Esophagus squamous epithelium (tissue), 5 donors: ENCODE results near the gene GPA33. TPM values are rescaled to one million over a fixed set of nuclear protein-coding genes. Genes with fewer than 3 reads are reported as not detected.

ENCODE experiments used
- DNase-seq: peaks from one replicate; lab custom pipeline; 2025; lab: John Stamatoyannopoulos, UW
- H3K27ac ChIP-seq, 4 donors: fragments of 200-600 bp; sonication (generic); one replicate each; pipeline ENCODE4 v1.5.1; 2016 to 2019; ENCODE audit warnings: mild to moderate bottlenecking in 1 of 4
- H3K27me3 ChIP-seq, 4 donors: fragments of 200-600 bp; sonication (generic); 1 replicate in 3 of 4; 2 replicates in 1 of 4; pipeline versions ENCODE4 v1.5.1 to v1.6.0; 2017 to 2021; ENCODE audit warnings: antibody characterized with exemption in 1 of 4
- H3K36me3 ChIP-seq, 3 donors: fragments of 200-600 bp; sonication (generic); one replicate each; pipeline ENCODE4 v1.5.1; 2016 to 2019
- H3K4me1 ChIP-seq, 3 donors: fragments of 200-600 bp; sonication (generic); one replicate each; pipeline ENCODE4 v1.5.1; 2017 to 2019
- H3K4me3 ChIP-seq, 4 donors: fragments of 200-600 bp; sonication (generic); 1 replicate in 3 of 4; 2 replicates in 1 of 4; pipeline ENCODE4 v1.5.1; 2016 to 2019; ENCODE audit warnings: mild to moderate bottlenecking in 2 of 4, moderate library complexity in 1 of 4
- H3K9me3 ChIP-seq, 3 donors: fragments of 200-600 bp; sonication (generic); one replicate each; pipeline ENCODE4 v1.5.1; 2016 to 2019
- POLR2A ChIP-seq, 4 donors: fragments of 450-650 bp; IDR thresholded peaks; one replicate each; pipeline ENCODE4 v1.6.1; 2017; ENCODE audit warnings: antibody characterized with exemption in 4 of 4, mild to moderate bottlenecking in 4 of 4, moderate library complexity in 3 of 4
- WGBS, 2 donors: methylation state at CpG; one replicate each; pipeline ENCODE4 v1.1.5; 2018; 5-methylcytosine and 5-hydroxymethylcytosine counted together
- intact Hi-C: fragments of 100-400 bp; cut with DNase I; formaldehyde crosslinking; loops from one replicate; pipeline ENCODE4 v1.15.0; 2022
- total RNA-seq, 4 donors: library from RNA; depleted of rRNA; stranded (reverse); fragments of >200 nt; gene quantifications; one replicate each; pipeline ENCODE4 v1.1.0, GENCODE V29; 2016
- TF ChIP-seq, protein P1 (sequence below), 6 experiments: fragments of 450-650 bp in 4 of 6; fragments of 200-600 bp in 2 of 6; sonication (generic) in 2 of 6; IDR thresholded peaks; one replicate each; pipeline ENCODE4 v1.5.1; 2016 to 2019; ENCODE audit warnings: antibody characterized with exemption in 6 of 6, mild to moderate bottlenecking in 4 of 6, moderate library complexity in 4 of 6
- donor health status: DM: yes; HTN: yes; CAD: no.

Gene GPA33
- total RNA-seq, 4 donors from 2014 or later, result not detected

DNA sequence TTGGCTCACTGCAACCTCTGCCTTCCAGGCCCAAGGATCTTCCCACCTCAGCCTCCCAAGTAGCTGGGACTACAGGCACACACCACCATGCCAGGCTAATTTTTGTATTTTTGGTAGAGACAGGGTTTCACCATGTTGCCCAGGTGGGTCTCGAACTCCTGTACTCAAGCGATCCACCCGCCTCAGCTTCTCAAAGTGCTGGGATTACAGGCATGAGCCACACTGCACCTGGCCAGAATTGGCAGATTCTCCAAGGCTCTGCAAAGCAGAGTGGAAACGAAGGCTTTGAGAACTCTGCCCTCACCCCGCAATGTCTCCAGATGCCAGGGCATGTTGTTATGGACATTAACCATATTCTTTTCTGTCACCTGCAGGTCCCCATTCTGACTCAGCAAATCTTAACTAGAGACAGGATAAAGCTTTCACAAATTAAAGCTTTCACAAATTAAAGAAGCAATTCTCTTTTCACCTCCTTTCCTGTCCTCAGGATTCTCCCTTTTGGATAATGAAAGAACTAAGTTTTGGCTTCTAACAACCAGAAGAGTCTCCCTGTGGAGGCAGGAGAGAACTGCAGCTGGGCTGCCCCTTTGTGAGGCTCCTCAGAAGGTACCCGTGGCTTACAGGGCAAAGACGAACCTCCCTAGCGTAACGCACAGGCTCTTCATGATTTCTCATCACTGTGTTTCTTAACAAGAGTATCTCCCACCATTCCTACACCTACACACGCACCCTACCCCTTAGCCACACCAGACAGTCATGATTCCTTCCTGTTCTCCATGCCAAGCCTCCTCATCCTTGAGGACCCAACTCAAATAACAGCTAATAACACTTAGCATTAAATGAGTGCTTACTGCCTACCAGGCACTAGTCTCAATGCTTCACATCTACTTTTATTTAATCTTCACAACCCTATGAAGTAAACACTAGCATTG, 29.8 kb downstream of the GPA33 start:
- intact Hi-C loops, result loop anchor here (10.0 kb wide), 3 partner anchors 154 to 474 kb away; no protein-coding TSS in a partner anchor
- DNase-seq, result no peak
- Histone ChIP-seq H3K27ac (no peak overlapping the region), H3K9me3 (no peaks in the 10 kb centered on the region), H3K4me1 (peaks cover 8 to 9% (median 9%) of the 10 kb centered on the region in 3 donors), H3K36me3 (no peaks in the 10 kb centered on the region), H3K27me3 (peaks cover 0 to 19% (median 0%) of the 10 kb centered on the region in 4 donors), H3K4me3 (no peak overlapping the region)
- 58 to 74% methylated on average over 9 of the region's 10 CpGs for WGBS, 2 donors
- TF ChIP-seq, protein P1, sequence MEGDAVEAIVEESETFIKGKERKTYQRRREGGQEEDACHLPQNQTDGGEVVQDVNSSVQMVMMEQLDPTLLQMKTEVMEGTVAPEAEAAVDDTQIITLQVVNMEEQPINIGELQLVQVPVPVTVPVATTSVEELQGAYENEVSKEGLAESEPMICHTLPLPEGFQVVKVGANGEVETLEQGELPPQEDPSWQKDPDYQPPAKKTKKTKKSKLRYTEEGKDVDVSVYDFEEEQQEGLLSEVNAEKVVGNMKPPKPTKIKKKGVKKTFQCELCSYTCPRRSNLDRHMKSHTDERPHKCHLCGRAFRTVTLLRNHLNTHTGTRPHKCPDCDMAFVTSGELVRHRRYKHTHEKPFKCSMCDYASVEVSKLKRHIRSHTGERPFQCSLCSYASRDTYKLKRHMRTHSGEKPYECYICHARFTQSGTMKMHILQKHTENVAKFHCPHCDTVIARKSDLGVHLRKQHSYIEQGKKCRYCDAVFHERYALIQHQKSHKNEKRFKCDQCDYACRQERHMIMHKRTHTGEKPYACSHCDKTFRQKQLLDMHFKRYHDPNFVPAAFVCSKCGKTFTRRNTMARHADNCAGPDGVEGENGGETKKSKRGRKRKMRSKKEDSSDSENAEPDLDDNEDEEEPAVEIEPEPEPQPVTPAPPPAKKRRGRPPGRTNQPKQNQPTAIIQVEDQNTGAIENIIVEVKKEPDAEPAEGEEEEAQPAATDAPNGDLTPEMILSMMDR (IDR thresholded peaks at IDR 0.05), result peak in 1 of 6 experiments; percentile 28
- no peak for TF ChIP-seq POLR2A (IDR thresholded peaks at IDR 0.05)

DNA sequence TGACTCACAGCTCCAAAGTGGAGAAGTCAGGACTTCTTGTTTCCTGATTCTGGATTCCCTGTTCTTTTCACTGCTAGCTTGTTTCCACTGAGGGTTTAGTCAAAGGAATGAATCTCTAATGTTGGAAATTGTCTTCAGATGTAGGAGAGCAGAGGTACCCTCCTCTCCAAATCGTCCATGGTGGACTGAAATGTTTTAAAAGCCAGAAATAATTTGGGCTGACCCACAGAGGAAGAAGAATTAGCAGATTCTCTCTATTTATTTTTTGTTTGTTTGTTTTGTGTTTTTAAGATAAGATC, 30.4 kb downstream of the GPA33 start:
- no peak for DNase-seq
- TF ChIP-seq, protein P1 (IDR thresholded peaks at IDR 0.05), result no peak
- TF ChIP-seq POLR2A (IDR thresholded peaks at IDR 0.05), result no peak
- Histone ChIP-seq H3K9me3 (no peaks in the 10 kb centered on the region), H3K4me3 (no peak overlapping the region), H3K4me1 (peaks cover 8 to 9% (median 9%) of the 10 kb centered on the region in 3 donors), H3K27ac (no peak overlapping the region), H3K36me3 (no peaks in the 10 kb centered on the region), H3K27me3 (peaks cover 0 to 24% (median 0%) of the 10 kb centered on the region in 4 donors)
- intact Hi-C loops, result loop anchor here (5.0 to 10.0 kb wide), 4 partner anchors 152 to 475 kb away; no protein-coding TSS in a partner anchor
- WGBS, 2 donors, result 30 to 39% methylated on average over 1 of the region's 1 CpG

DNA sequence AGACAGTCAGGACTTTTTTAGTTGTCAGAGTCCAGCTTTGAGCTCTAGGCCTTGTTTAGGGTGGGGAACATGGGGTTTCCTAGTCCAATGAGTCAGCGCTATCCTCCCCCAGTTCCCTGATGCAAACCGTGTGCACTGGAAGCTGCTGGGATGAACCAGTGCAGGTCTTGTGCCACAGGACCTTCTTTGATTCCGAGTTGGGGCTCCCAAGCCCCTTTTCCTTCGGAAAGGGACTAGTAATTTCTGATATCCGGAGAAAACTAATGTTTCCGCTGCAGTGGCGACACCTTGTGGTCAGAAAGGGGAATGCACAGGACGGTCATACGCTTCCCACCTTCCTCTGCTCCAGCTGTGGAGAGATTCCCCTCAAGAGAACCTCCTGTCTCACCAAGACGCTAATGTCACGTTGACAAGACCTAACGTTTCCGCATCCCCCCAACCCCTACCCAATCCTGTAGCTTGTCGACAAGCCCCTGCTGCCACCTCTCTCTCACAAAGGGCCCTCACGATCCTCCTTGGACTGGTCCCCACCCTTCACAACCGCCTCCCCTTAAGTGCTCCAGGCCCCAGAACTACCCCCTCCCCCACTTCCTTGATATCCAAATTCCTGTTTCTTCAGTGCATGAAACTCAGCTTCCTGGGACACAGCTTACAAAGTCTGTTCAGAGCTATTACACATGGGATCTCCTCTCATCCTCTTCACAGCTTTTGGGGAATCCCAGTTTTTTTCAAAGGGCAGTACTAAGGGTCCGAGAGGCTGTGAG, 30.9 kb downstream of the GPA33 start:
- intact Hi-C loops, result loop anchor here (5.0 kb wide), 1 partner anchor 152 kb away; no protein-coding TSS in a partner anchor
- 9 to 12% methylated on average over 15 of the region's 17 CpGs for whole genome bisulfite sequencing, 2 donors
- peak overlapping the region in 1 of 4 donors; percentile 28 for H3K4me3 ChIP-seq

DNA sequence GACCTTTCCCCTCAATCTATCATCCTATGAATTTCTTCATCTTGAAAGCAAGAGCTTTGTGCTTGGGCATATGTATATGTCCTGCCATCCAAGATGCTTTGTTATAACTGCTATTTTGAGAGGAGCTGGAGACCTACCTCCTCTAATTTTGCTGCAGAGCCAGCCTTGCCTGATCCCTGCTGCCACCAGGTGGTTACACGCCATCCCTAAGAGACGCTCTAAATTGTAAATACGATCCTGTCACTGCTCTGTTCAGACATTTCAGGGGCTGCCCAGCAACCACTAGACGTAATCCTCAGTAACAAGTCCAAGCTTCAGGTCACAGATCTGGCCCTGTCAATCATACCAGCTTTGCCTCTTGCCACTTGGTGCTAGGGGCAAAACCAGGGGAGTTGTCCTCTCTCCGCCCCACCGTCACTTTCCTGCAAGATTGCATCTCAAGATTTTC, 32.9 kb downstream of the GPA33 start:
- Histone ChIP-seq H3K27ac (no peak overlapping the region), H3K4me3 (no peak overlapping the region), H3K36me3 (no peaks in the 10 kb centered on the region), H3K27me3 (peaks cover 0 to 27% (median 0%) of the 10 kb centered on the region in 4 donors), H3K9me3 (no peaks in the 10 kb centered on the region), H3K4me1 (peaks cover 8 to 9% (median 9%) of the 10 kb centered on the region in 3 donors)
- intact Hi-C loops, result loop anchor here (5.0 kb wide), 1 partner anchor 150 kb away; no protein-coding TSS in a partner anchor
- 40 to 47% methylated on average over 1 to 4 of the region's 6 CpGs for WGBS, 2 donors
- TF ChIP-seq, protein P1 (IDR thresholded peaks at IDR 0.05), result peak in 5 of 6 experiments; percentile 21 to 52 (median 43)
- no peak for TF ChIP-seq POLR2A (IDR thresholded peaks at IDR 0.05)
- no peak for DNase-seq

More for the DNA sequence above, 30.9 kb downstream of the GPA33 start:
- no peak overlapping the region for H3K27ac ChIP-seq
- TF ChIP-seq, protein P1 (IDR thresholded peaks at IDR 0.05), result peak; percentile 88 to 97 (median 92)
- TF ChIP-seq POLR2A (IDR thresholded peaks at IDR 0.05), result no peak
- H3K36me3 ChIP-seq, result no peaks in the 10 kb centered on the region
- no peaks in the 10 kb centered on the region for H3K9me3 ChIP-seq
- peaks cover 0 to 27% (median 0%) of the 10 kb centered on the region in 4 donors for H3K27me3 ChIP-seq
- DNase-seq, result no peak
- H3K4me1 ChIP-seq, result peaks cover 8 to 9% (median 9%) of the 10 kb centered on the region in 3 donors
